Measurements from ENCODE around the gene KIF19.

DNA sequence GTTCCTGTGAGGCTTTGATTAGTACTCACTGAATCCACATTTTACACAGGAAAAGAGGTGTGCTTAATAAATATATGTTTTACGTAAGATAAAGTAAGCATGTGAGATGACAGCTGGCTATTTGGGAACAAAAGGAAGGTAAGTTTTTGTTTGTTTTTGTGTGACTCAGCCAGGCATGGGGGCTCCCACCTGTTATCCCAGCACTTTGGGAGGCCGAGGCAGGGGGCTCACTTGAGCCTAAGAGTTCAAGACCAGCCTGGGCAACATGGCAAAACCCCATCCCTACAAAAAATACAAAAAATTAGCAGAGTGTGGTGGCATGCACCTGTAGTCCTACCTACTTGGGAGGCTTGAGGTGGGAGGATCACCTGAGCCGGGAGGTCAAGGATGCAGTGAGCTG lies 59.2 kb downstream of the KIF19 start:
- TF ChIP-seq, protein P1, sequence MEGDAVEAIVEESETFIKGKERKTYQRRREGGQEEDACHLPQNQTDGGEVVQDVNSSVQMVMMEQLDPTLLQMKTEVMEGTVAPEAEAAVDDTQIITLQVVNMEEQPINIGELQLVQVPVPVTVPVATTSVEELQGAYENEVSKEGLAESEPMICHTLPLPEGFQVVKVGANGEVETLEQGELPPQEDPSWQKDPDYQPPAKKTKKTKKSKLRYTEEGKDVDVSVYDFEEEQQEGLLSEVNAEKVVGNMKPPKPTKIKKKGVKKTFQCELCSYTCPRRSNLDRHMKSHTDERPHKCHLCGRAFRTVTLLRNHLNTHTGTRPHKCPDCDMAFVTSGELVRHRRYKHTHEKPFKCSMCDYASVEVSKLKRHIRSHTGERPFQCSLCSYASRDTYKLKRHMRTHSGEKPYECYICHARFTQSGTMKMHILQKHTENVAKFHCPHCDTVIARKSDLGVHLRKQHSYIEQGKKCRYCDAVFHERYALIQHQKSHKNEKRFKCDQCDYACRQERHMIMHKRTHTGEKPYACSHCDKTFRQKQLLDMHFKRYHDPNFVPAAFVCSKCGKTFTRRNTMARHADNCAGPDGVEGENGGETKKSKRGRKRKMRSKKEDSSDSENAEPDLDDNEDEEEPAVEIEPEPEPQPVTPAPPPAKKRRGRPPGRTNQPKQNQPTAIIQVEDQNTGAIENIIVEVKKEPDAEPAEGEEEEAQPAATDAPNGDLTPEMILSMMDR (IDR thresholded peaks at IDR 0.05; ENCODE audit: insufficient read depth, low read length), result no peak
- TF ChIP-seq POLR2AphosphoS5 (IDR thresholded peaks at IDR 0.05; ENCODE audit: low read depth) (no peak), SPI1 (IDR thresholded peaks at IDR 0.05; ENCODE audit: borderline replicate concordance, low read depth) (no peak), GABPA (IDR thresholded peaks at IDR 0.05; ENCODE audit: low read depth) (no peak)
- TF ChIP-seq, protein P2, sequence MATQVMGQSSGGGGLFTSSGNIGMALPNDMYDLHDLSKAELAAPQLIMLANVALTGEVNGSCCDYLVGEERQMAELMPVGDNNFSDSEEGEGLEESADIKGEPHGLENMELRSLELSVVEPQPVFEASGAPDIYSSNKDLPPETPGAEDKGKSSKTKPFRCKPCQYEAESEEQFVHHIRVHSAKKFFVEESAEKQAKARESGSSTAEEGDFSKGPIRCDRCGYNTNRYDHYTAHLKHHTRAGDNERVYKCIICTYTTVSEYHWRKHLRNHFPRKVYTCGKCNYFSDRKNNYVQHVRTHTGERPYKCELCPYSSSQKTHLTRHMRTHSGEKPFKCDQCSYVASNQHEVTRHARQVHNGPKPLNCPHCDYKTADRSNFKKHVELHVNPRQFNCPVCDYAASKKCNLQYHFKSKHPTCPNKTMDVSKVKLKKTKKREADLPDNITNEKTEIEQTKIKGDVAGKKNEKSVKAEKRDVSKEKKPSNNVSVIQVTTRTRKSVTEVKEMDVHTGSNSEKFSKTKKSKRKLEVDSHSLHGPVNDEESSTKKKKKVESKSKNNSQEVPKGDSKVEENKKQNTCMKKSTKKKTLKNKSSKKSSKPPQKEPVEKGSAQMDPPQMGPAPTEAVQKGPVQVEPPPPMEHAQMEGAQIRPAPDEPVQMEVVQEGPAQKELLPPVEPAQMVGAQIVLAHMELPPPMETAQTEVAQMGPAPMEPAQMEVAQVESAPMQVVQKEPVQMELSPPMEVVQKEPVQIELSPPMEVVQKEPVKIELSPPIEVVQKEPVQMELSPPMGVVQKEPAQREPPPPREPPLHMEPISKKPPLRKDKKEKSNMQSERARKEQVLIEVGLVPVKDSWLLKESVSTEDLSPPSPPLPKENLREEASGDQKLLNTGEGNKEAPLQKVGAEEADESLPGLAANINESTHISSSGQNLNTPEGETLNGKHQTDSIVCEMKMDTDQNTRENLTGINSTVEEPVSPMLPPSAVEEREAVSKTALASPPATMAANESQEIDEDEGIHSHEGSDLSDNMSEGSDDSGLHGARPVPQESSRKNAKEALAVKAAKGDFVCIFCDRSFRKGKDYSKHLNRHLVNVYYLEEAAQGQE (IDR thresholded peaks at IDR 0.05; ENCODE audit: insufficient replicate concordance, low read depth), result no peak
